HEK293T (cell line): ENCODE results near the gene PDSS2.

Experiments
- CTCF ChIA-PET: fragments of 350-600 bp; formaldehyde crosslinking; extraction: SDS; loops from one replicate; lab custom pipeline; 2021; ENCODE audit warnings: antibody characterized with exemption, inconsistent platforms; lab: Yijun Ruan, JAX
- POLR2A ChIA-PET: fragments of 350-600 bp; formaldehyde crosslinking; extraction: SDS; loops from one replicate; lab custom pipeline; 2020; ENCODE audit warnings: antibody characterized with exemption, inconsistent platforms; lab: Yijun Ruan, JAX
- DNase-seq: peaks from one replicate; pipeline ENCODE4 v3.0.0; 2012; ENCODE audit warnings: mixed read lengths; ENCODE audit errors: extremely low spot score
- ARNT ChIP-seq: fragments of 450-650 bp; IDR thresholded peaks from 2 replicates; pipeline ENCODE4 v1.6.1; 2017; ENCODE audit warnings: mild to moderate bottlenecking
- BHLHE40 ChIP-seq: fragments of 450-650 bp; IDR thresholded peaks from 2 replicates; pipeline ENCODE4 v1.6.1; 2016; ENCODE audit warnings: mild to moderate bottlenecking, moderate library complexity, borderline replicate concordance
- CTBP1 ChIP-seq: fragments of 450-650 bp; IDR thresholded peaks from 2 replicates; pipeline ENCODE4 v1.6.1; 2016; ENCODE audit warnings: borderline replicate concordance
- ELF4 ChIP-seq: fragments of 450-650 bp; IDR thresholded peaks from 2 replicates; pipeline ENCODE4 v1.6.1; 2017; ENCODE audit warnings: antibody characterized with exemption
- FOXA1 ChIP-seq: fragments of 450-650 bp; IDR thresholded peaks from 2 replicates; pipeline ENCODE4 v1.6.1; 2016; ENCODE audit warnings: mild to moderate bottlenecking
- FOXK2 ChIP-seq: fragments of 450-650 bp; IDR thresholded peaks from 2 replicates; pipeline ENCODE4 v1.6.1; 2016; ENCODE audit warnings: mild to moderate bottlenecking
- FOXM1 ChIP-seq: fragments of 450-650 bp; IDR thresholded peaks from 2 replicates; pipeline ENCODE4 v1.6.1; 2017; ENCODE audit warnings: mild to moderate bottlenecking, borderline replicate concordance
- HDGF ChIP-seq: fragments of 450-650 bp; IDR thresholded peaks from 2 replicates; pipeline ENCODE4 v1.6.1; 2017; ENCODE audit warnings: antibody characterized with exemption, borderline replicate concordance
- L3MBTL2 ChIP-seq: fragments of 450-650 bp; conservative IDR thresholded peaks from 2 replicates; pipeline ENCODE4 v1.6.1; 2016; ENCODE audit warnings: mild to moderate bottlenecking
- LEF1 ChIP-seq: fragments of 450-650 bp; IDR thresholded peaks from 2 replicates; pipeline ENCODE4 v1.6.1; 2017; ENCODE audit warnings: mild to moderate bottlenecking, borderline replicate concordance
- NFRKB ChIP-seq: fragments of 450-650 bp; IDR thresholded peaks from 2 replicates; pipeline ENCODE4 v1.6.1; 2016; ENCODE audit warnings: mild to moderate bottlenecking, moderate library complexity
- PKNOX1 ChIP-seq: fragments of 450-650 bp; IDR thresholded peaks from 2 replicates; pipeline ENCODE4 v1.6.1; 2016
- SP1 ChIP-seq: fragments of 450-650 bp; IDR thresholded peaks from 2 replicates; pipeline ENCODE4 v1.6.1; 2017
- SUZ12 ChIP-seq: fragments of 450-650 bp; IDR thresholded peaks from 2 replicates; pipeline ENCODE4 v1.6.1; 2016; ENCODE audit warnings: mild to moderate bottlenecking
- TARDBP ChIP-seq: fragments of 450-650 bp; IDR thresholded peaks from 2 replicates; pipeline ENCODE4 v1.6.1; 2016
- ZNF384 ChIP-seq: fragments of 450-650 bp; IDR thresholded peaks from 2 replicates; pipeline ENCODE4 v1.6.1; 2016

The PDSS2 gene

DNA sequence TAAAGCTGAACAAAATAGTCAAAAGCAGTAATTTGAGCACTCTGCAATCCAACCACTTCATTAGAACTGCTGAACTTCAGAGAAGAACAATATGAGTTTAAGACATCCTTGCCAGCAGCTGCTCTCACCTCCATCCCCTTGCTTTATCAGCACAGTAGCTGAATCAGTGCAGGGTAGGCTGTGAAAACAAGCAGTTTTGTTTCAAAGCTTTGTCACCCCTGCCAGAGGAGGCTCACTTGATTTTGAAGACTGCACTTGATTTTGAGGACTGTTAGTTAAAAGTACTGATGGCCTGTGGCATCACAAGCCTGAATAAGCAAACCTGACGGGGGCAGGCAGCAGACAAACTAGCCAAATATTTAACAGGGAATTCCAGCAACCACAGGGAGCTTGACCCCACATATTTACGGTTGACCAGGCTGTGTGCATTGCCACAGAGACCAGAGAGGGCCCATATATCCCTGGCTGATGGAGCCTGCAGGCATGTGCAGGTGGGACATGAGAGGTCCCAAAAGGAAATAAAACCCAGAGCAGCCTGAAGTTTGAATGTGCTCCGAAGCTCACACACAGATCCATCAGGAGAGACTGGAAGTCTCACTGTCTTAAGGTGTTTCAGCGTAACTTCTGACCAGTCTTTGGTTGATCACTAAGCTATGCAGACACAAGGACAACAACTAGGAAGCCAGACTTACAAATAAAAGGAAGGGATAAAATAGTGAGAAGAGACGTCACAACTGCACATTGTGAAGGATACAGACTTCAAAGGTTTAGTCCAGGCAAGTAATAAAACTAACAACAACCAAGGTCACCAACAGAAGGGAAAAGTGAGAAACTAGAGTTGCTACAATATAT is 97.4 kb downstream of the PDSS2 start:
- ChIA-PET CTCF (interaction anchor here (0.7 kb wide), 1 partner anchor 62 kb away, joined by 3 read pairs; no protein-coding TSS in a partner anchor), POLR2A (interaction anchor here (1.0 kb wide), 1 partner anchor 98 kb away, joined by 4 read pairs; the partner anchor contains the start of gene PDSS2)
- TF ChIP-seq ARNT (no peak), LEF1 (no peak), FOXK2 (no peak), HDGF (no peak), ELF4 (no peak), CTBP1 (no peak), TARDBP (no peak), L3MBTL2 (no peak), BHLHE40 (no peak), FOXA1 (no peak), SP1 (no peak), ZNF384 (no peak), PKNOX1 (no peak), NFRKB (no peak), FOXM1 (no peak), SUZ12 (no peak)
- DNase-seq, result no peak

GRCh38 chr6:107360476-107360875 is 98.9 kb downstream of the PDSS2 start:
- ChIA-PET CTCF (no interaction called here), POLR2A (no interaction called here)
- DNase-seq, result no peak
- TF ChIP-seq CTBP1 (no peak), LEF1 (no peak), BHLHE40 (no peak), FOXK2 (no peak), SP1 (no peak), FOXM1 (no peak), NFRKB (no peak), TARDBP (no peak), L3MBTL2 (no peak), ARNT (no peak), PKNOX1 (no peak), HDGF (no peak), SUZ12 (no peak), ELF4 (no peak), FOXA1 (no peak)

DNA sequence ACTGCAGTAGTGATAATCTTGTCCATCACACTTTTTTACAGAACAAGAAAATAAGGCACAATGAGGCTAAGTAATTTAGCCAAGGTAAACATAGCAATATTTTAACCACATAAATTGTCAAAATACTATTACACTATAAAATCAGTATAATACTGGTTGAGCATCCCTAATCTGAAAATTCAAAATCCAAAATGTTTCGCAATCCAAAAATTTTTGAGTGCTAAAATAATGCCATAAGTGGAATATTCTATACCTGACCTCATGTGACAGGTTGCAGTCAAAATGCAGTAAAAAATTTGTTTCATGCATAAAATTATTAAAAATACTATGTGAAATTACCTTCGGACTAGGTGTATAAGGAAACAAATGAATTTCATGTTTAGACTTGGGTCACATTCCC is 101.5 kb downstream of the PDSS2 start:
- TF ChIP-seq SP1 (no peak), FOXM1 (no peak), TARDBP (no peak), ZNF384 (no peak), LEF1 (no peak), L3MBTL2 (no peak), HDGF (no peak), FOXA1 (no peak), BHLHE40 (no peak), CTBP1 (no peak), SUZ12 (no peak), FOXK2 (no peak), ELF4 (no peak), NFRKB (no peak), ARNT (no peak), PKNOX1 (no peak)
- CTCF ChIA-PET, result no interaction called here
- DNase-seq, result no peak
- POLR2A ChIA-PET, result no interaction called here

- TF ChIP-seq SP1, result no peak
- TF ChIP-seq CTBP1, result no peak
- TF ChIP-seq ZNF384, result no peak
- no peak for TF ChIP-seq BHLHE40
- TF ChIP-seq ELF4, result no peak
- TF ChIP-seq FOXA1, result no peak
- no peak for TF ChIP-seq FOXM1
- TF ChIP-seq PKNOX1, result no peak
- no peak for TF ChIP-seq LEF1
- no peak for TF ChIP-seq HDGF
- no peak for TF ChIP-seq NFRKB
- CTCF ChIA-PET, result no interaction called here
- DNase-seq, result no peak
- POLR2A ChIA-PET, result no interaction called here
Measured at GRCh38 chr6:107357031-107357430, 102.3 kb downstream of the PDSS2 start.

- CTCF ChIA-PET, result no interaction called here
- POLR2A ChIA-PET, result no interaction called here
- TF ChIP-seq PKNOX1 (no peak), ZNF384 (no peak), BHLHE40 (no peak), FOXM1 (no peak), LEF1 (no peak), ARNT (no peak), FOXA1 (no peak), HDGF (no peak), CTBP1 (no peak), FOXK2 (no peak)
- DNase-seq, result no peak
Measured at GRCh38 chr6:107355659-107356058, 103.7 kb downstream of the PDSS2 start.
